ENCODE results near the gene APLP2. TPM values are rescaled to one million over a fixed set of nuclear protein-coding genes. Genes with fewer than 3 reads are reported as not detected.

The APLP2 gene
- total RNA-seq, 2 donors from 2014 or later, result 821 to 864 TPM

DNA sequence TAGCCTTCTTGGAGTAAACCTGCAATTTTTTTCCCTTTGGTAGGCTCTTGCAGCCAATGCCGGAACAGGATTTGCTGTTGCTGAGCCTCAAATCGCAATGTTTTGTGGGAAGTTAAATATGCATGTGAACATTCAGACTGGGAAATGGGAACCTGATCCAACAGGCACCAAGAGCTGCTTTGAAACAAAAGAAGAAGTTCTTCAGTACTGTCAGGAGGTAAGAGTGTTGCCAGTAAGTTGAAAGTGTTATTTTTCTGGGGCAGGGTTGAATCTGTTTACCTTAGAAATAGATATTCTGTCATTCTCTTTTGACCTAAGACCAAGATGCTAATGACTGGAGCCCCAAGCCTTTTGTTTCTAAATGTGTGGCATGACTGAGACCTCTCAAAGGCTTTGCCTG, 39.7 kb downstream of the APLP2 start:
- Mint-ChIP-seq H3K4me1 (peaks cover 46% of the 10 kb centered on the region), H3K36me3 (ENCODE audit: low read depth) (peaks cover 74% of the 10 kb centered on the region)
- H3K36me3 ChIP-seq (ENCODE audit: control insufficient read depth, insufficient read depth, low read length), result peaks cover 73% of the 10 kb centered on the region

DNA sequence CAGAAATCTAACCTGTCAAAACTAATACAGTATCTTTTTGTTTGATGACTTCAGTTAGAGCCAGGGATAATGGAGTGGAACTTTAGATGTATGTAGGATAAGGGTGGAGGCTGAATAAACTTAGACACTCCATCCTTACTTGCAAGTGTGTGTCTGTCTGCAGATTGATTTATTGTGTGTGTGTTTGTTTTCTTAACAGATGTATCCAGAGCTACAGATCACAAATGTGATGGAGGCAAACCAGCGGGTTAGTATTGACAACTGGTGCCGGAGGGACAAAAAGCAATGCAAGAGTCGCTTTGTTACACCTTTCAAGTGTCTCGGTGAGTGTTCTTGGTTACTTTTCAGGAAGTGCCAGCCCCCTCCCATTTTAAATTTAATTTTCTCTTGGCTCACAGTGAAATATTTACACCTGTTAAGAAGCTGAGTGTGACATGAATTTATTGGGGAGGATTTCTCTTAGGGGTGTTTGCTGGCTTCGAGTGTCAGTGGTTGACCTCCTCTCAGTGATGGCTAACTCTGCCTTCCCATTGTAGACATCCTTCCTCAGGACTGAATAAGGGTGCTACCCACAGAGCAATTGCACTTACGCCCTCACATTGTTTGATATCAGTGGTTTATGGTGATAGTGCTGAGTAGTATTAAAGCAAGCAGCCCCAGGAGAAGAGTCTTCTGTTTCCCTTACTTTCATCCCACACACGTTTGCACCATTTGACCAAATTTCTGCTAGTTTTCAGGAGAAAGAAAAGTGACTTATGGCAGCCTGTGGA, 40.8 kb downstream of the APLP2 start:
- Mint-ChIP-seq H3K27me3 (ENCODE audit: insufficient read depth) (no peaks in the 10 kb centered on the region), H3K4me1 (peaks cover 53% of the 10 kb centered on the region), H3K27ac (no peak overlapping the region), H3K9me3 (peaks cover 6% of the 10 kb centered on the region), H3K4me3 (no peak overlapping the region), H3K36me3 (ENCODE audit: low read depth) (peaks cover 78% of the 10 kb centered on the region)
- Histone ChIP-seq H3K9ac (ENCODE audit: extremely low read depth, low read length, poor library complexity, severe bottlenecking) (no peak overlapping the region), H3K27me3 (ENCODE audit: control insufficient read depth, insufficient read depth, low read length, poor library complexity, severe bottlenecking) (no peaks in the 10 kb centered on the region), H3K4me1 (ENCODE audit: control insufficient read depth, insufficient read depth, low read length) (peaks cover 23% of the 10 kb centered on the region), H3K9me3 (ENCODE audit: control insufficient read depth, low read length) (no peaks in the 10 kb centered on the region), H3K27ac (ENCODE audit: low read depth, low read length) (no peak overlapping the region), H3K36me3 (ENCODE audit: control insufficient read depth, insufficient read depth, low read length) (peaks cover 75% of the 10 kb centered on the region), H3K4me3 (ENCODE audit: low read length) (peak overlapping the region; percentile 21)
- TF ChIP-seq, protein P1, sequence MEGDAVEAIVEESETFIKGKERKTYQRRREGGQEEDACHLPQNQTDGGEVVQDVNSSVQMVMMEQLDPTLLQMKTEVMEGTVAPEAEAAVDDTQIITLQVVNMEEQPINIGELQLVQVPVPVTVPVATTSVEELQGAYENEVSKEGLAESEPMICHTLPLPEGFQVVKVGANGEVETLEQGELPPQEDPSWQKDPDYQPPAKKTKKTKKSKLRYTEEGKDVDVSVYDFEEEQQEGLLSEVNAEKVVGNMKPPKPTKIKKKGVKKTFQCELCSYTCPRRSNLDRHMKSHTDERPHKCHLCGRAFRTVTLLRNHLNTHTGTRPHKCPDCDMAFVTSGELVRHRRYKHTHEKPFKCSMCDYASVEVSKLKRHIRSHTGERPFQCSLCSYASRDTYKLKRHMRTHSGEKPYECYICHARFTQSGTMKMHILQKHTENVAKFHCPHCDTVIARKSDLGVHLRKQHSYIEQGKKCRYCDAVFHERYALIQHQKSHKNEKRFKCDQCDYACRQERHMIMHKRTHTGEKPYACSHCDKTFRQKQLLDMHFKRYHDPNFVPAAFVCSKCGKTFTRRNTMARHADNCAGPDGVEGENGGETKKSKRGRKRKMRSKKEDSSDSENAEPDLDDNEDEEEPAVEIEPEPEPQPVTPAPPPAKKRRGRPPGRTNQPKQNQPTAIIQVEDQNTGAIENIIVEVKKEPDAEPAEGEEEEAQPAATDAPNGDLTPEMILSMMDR (conservative IDR thresholded peaks at IDR 0.05), result no peak
- no peak for DNase-seq
- WGBS, 2 experiments (ENCODE audit: insufficient coverage in 1 of 2, insufficient read length in 1 of 2), result 89 to 91% methylated on average over 5 to 7 of the region's 7 CpGs

More for the DNA sequence above, 39.7 kb downstream of the APLP2 start:
- Histone ChIP-seq H3K27ac (ENCODE audit: low read depth, low read length) (no peak overlapping the region), H3K4me3 (ENCODE audit: low read length) (peak overlapping the region; percentile 21), H3K9me3 (ENCODE audit: control insufficient read depth, low read length) (no peaks in the 10 kb centered on the region), H3K4me1 (ENCODE audit: control insufficient read depth, insufficient read depth, low read length) (peaks cover 23% of the 10 kb centered on the region), H3K27me3 (ENCODE audit: control insufficient read depth, insufficient read depth, low read length, poor library complexity, severe bottlenecking) (no peaks in the 10 kb centered on the region), H3K9ac (ENCODE audit: extremely low read depth, low read length, poor library complexity, severe bottlenecking) (no peak overlapping the region)
- TF ChIP-seq, protein P1 (conservative IDR thresholded peaks at IDR 0.05), result no peak
- Mint-ChIP-seq H3K27ac (no peak overlapping the region), H3K9me3 (peaks cover 6% of the 10 kb centered on the region), H3K4me3 (no peak overlapping the region), H3K27me3 (ENCODE audit: insufficient read depth) (no peaks in the 10 kb centered on the region)
- WGBS, 2 experiments (ENCODE audit: insufficient coverage in 1 of 2, insufficient read length in 1 of 2), result 80 to 96% methylated on average over 1 to 2 of the region's 2 CpGs
- DNase-seq, result no peak

DNA sequence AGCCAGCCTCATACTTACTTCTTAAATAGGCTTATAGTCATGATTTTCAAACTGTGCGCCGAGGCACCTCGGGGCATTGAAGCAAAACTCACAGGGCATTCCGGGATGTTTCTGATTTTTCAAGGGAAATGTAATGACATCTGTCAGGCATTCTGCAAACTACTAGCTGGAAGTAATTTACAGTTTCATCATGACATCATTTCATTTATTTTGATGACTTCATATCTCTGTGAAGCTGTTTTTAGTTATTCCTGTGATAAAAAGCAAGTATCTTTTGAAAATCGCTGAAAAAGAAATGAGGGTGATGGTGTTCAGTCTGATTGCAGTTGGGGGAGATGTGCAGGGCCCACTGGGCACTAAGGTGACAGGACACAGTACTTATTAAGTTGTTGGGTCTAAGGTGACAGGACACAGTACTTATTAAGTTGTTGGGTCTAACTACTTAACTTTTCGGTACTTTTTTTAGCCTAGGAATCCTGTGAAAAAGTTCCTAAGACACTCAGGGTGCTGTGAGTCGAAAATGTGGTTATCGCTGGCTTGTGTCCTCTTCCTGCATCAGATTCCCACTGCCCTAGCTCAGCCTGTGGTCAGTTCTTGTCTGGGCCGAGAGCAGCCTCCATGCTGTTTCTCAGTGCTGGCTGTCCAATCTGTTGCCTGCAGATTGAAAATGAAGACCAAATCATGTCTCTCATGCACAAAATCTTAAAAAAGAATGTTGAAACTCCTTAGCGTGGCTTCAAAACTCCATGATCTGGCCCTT, 42.6 kb downstream of the APLP2 start:
- peaks cover 5% of the 10 kb centered on the region for H3K9me3 Mint-ChIP-seq
- TF ChIP-seq, protein P1 (conservative IDR thresholded peaks at IDR 0.05), result no peak
- no peak for DNase-seq
- Histone ChIP-seq H3K4me3 (ENCODE audit: low read length) (no peak overlapping the region), H3K27ac (ENCODE audit: low read depth, low read length) (no peak overlapping the region), H3K9ac (ENCODE audit: extremely low read depth, low read length, poor library complexity, severe bottlenecking) (no peak overlapping the region), H3K27me3 (ENCODE audit: control insufficient read depth, insufficient read depth, low read length, poor library complexity, severe bottlenecking) (no peaks in the 10 kb centered on the region), H3K36me3 (ENCODE audit: control insufficient read depth, insufficient read depth, low read length) (peaks cover 79% of the 10 kb centered on the region), H3K9me3 (ENCODE audit: control insufficient read depth, low read length) (no peaks in the 10 kb centered on the region), H3K4me1 (ENCODE audit: control insufficient read depth, insufficient read depth, low read length) (peaks cover 23% of the 10 kb centered on the region)
- H3K36me3 Mint-ChIP-seq (ENCODE audit: low read depth), result peaks cover 73% of the 10 kb centered on the region
- H3K4me3 Mint-ChIP-seq, result peak overlapping the region; percentile 24
- H3K4me1 Mint-ChIP-seq, result peaks cover 56% of the 10 kb centered on the region
- no peaks in the 10 kb centered on the region for H3K27me3 Mint-ChIP-seq (ENCODE audit: insufficient read depth)
- 93 to 95% methylated on average over 10 of the region's 10 CpGs for WGBS, 2 experiments (ENCODE audit: insufficient coverage in 1 of 2, insufficient read length in 1 of 2)
- peak overlapping the region; percentile 5 for H3K27ac Mint-ChIP-seq
